Stimulated activated CD4-positive, alpha-beta T cell treated with anti-CD3 and anti-CD28 coated beads, Interleukin-15, amount 100 ng/mL, for 1 hour (primary cell): ENCODE measurements around the gene BCCIP.

Source experiments
- DNase-seq, 2 donors: peaks; one replicate each; pipeline ENCODE4 v3.0.0-alpha.2; 2020; ENCODE audit warnings: low read depth in 1 of 2, low spot score in 1 of 2

The BCCIP gene

GRCh38 chr10:125843603-125844329 lies 20.4 kb downstream of the BCCIP start:
- no peak for DNase-seq

DNA sequence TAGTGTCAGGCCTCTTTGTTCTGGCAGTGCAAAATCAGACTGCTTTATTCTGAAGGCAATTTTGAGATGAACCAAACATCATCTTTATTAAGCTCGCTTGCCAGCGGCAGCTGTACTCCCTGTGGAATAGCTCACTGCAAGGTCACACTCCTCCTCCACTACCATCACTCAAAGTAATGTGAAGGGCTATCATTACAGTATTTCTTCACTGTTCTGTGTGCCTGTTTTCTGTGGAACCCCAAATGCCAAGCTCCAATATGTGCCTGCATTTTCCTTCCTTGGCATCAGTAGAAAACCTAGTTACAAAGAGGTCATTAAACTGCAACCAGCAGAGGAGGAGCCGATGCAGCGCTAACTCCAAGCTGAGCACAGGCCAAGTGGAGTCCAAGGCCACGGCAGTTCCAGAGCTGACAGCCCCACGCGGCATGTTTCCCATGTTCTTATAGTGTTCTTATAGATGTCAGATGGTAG lies 21.4 kb downstream of the BCCIP start:
- DNase-seq: no peak

GRCh38 chr10:125845617-125846016 lies 22.3 kb downstream of the BCCIP start:
- no peak for DNase-seq

DNA sequence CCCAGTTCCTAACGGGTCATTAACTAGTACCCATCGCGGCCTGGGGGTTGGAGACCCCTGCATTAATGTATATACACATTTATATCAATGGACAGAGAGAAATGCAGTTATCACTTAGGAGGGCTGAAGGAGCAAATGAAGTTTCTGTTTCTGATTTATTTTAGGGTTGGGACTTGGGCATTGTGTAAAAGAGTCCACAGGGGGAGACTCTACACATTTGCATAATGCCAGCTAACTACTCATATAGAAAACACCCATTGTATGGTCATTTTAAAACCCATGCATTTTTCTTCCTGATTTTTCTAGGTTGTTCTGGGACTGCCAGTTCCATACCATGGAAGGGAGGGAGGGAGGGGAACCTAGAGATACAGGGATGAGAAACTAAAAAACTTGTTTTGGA lies 23.5 kb downstream of the BCCIP start:
- DNase-seq: no peak

- no peak for DNase-seq
Measured at GRCh38 chr10:125848371-125848770, 25.0 kb downstream of the BCCIP start.

DNA sequence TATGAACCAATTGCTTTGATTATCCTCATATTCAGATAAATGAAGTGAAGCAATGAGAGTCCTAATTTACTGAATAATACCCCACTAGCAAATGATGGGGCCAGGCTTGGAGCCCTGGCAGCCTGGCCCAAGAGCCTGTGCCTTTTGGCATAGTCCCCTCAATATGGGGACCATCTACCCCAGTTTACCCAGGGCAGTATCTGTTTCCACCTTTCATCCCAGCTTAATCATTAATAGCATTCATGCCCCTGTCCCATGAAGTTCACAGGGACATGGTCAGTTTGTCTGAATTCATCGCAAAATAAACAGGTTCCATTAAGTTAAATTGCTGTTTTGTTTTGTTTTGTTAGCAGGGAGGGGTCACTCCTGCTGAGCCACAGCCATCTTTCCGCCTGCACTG lies 25.5 kb downstream of the BCCIP start:
- no peak for DNase-seq

DNA sequence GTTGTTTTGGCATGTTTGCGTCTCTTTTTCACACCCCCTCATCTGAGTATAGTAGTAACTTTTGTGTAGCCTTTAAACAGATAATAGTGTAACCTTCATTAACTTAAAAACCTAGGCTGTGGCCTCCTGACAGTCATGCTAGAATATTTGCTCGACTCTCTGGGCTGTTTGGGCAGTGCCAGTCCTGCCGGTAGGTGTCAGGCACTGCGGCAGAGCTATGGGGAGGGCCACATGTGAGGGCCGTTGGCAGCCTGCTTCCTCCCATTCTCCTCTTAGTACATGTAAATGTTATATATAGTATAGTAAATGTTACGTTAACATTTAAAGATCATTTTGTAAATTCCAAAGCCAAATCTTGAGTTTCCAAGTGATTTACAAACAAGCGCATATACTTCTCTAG lies 26.1 kb downstream of the BCCIP start:
- DNase-seq: no peak

DNA sequence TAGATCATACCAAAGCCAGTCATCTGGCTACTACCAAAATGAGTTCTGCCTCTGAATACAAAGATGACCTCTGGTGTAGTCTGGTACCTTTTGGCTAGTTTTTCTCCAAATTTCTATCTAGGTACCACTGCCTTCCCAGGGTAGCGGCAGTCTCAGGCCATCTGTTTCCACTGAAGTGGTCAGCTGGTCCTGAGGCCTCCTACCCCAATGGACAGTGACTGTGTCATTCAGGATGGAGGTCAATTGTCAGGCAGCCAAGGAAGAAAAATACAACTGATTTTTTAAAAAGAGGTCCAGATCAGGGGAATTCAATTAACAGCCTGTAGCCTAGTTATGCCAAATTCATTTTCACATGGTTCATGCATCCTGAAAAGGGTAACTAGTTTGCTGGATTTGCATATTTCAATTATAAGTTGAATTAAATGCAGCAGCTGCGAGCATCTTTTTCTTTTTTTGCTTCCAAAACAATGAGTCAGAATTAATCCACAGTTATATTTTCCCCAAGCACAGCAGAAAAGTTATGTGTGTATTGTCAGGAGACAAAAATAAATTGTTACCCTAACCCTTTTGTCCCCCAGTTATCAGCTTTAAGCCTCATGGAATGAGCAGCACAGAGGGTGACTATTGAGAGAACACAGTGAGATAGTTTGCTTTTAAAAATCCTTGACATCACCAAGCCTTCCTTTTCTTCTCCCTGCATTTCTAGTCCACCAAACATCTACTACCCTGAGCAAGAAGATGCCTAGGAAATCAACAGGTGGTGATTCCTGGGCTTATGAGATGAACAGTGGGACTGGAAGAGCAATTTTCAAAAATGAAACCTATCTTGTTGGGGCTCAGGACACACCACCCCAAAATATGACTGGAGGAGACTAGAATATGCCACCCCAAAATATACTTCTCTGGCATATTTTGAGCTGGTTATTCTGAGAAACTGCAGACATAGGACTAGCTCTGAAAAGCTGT lies 27.7 kb downstream of the BCCIP start:
- no peak for DNase-seq

DNA sequence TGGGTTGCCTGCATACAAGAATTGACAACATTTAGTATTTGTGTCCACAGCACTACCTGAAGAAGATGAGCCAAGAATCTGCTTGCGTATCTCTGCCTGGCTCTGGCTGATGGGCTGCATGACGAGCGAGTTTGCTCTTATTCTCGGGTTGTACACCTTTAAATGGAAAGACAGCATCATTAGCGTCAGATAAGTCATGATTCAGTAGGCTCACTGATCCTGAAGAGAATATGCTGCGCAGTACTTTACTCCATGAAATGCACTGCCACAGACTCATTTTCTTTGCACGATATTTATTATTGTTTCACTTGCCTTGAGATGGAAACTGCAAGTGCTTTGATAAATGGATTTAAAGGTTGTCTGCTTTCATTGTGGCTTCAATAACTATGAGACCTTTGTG lies 29.1 kb downstream of the BCCIP start:
- no peak for DNase-seq

DNA sequence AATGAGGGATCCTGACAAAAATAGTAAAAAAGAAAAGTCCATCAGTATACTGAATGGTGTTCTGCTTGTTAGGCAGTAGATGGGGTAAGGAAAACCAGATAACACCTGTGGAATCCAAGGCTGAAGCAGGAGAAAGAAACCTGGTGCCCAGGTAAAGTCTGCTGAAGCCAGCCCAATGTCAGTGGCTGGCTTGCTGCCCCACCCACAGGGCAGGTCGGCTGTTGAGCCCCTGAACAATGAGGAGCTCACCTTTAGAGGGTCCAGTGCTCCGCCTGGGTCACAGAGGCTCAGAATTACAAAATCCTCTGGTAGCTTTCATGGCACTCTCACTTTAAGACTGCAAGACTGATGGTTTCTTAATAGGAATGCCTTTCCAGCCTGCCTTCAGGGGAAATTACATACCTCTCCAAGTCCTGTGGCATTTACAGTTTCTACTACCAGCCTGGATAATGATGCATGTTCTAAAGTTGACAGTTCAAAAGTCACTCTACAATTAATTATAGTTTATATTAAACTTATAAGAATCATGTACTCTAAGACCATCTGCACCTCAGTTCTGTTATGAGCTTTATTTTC lies 33.9 kb downstream of the BCCIP start:
- no peak for DNase-seq

DNA sequence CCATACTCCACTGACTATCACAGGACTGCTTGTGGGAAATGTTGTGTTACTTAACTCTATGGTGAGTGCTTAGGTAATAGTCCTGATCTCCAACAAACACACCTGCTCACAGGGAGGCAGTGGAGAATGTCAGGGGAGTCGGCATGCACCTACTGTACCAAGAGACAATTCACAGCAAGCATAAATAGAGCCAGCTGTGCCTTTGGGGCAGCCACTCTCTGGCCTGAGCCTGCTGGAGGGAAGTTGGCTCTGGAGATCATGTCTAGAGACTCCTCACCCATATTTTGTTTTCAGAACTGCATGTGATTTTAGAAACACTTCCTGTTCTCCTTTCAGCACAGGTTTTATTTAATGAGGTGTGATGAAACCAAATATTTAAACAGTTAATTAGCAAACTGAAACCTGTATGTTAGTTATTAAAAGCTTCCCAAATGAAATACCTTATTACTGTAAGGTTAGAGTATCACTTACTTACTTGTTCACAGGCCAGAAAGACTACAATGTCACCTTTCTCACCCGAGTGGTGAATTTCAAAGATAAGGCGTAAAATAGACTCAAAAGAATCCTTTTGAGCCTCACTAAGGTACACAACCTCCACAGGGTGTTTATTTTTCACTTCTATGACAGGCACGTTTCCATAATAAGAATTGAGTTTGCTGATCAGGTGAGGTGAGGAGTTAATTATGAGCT lies 35.9 kb downstream of the BCCIP start:
- no peak for DNase-seq

GRCh38 chr10:125865120-125865519 lies 41.8 kb downstream of the BCCIP start:
- no peak for DNase-seq

DNA sequence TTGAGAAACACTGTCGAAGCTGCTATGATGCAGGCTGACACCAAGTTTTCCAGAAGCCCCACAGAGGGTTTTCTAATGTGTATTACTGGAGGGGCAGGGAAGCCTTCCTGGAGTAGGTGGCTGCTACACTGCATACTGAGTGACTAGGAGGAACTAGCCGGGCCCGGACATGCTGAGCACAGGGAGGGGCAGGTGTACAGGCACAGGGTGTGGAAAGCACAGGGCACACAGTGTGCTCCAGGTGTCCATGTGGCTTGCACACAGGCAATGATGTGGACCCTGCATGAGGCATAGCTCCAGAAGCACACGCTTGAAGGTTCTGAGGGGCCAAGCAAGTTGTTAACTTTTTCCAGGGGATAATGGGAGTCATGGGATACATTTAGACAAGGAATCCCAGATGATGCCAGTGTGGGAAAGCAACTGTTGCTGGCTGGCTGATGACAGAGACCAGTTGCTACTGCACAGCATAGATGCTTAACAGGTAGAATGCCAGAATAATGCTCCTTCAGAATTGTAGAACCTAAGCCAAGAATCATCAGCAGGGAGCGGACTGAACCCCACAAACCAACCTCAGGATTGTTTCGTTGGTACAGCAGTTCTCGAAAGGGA lies 43.2 kb downstream of the BCCIP start:
- no peak for DNase-seq

DNA sequence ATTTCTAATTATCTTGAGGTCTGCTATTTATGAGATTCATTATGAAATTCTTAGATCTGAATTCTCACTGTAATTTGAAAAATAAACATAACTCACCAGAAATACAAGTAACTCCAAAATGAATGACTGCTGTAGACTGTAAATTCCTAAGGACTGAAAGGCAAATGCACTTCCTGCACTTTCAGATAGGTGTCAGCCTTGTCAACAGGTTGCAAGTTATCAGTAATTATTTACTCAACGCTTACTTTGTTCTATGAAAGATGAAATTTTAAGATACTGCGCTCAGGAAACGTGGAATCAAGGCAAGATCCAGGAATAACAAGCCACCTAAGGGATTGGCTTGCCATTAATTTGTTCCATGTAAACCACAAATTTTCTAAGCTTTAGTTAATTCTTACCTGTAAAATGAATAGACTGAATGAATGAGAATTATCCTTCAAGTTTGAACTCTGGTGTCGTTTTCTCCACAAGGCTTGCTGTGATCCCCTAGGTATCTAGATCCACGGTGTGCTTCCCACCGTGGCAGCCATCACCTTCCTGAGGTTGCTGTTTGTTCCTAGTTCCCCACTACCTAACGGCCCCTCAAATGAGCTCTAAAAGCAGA lies 45.1 kb downstream of the BCCIP start:
- DNase-seq: no peak

DNA sequence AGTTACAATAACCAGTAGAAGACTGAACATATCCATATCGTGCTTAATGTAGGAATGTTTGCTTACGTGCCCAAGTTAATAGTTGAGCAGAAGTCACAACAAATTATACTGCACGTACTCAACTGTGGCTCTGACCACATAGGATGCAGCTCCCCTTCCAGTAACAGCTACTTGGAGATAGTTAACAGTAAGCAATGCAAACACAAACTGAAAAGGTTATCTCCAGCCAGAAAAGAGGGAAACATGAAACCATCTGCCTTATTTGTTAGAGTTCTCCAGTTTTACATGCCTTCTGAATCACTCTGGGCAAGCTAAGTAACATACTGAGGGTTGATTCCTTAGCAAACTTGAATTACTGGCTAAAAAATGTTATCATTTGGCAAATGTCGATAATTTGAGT lies 48.0 kb downstream of the BCCIP start:
- no peak for DNase-seq

GRCh38 chr10:125878957-125879835 lies 55.9 kb downstream of the BCCIP start:
- DNase-seq: no peak

- no peak for DNase-seq
Measured at GRCh38 chr10:125880719-125881118, 57.4 kb downstream of the BCCIP start.

DNA sequence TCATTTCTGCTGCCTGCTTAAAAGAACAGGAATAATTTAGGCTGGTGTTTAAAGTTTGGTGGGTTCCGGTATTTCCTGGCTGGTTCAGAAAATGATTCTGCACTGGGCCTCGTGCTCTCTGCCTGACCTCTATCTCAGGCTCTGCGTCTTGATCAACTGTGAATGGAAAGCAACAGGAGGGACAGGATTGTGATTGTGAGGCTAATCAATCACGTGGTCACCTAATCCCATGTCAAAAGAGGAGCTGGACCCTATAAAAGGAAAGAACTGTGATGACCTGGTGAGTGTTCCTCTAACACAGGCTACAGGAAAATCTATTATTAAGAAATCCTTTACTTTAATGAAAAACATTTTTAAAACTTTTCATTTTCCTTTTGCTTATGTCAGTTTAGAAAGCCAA lies 57.8 kb downstream of the BCCIP start, which contains the start of gene DHX32:
Gene DHX32, minus strand, starts transcription at position 101 of the 400 bp plus-strand sequence. CDS start 468 bp downstream, outside the sequence.
- DNase-seq: no peak

DNA sequence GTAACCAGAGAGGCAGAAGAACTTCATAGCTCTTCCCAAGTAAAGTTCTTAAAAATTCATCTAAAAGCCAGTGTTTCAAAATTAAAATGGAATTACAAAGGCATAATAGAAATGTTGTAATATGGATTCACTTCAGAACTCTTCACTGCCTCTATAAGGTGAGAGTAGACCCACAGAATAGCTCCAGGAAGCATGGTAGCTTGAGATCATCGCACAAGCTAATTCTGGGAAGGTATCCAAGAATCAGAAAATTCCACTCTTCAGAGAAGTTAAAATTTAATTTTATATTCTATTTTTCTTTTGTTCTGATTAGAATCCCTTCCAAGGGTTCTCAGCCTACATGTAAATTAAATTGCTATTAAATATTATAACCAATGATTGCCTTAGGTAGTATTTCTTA lies 59.2 kb downstream of the BCCIP start:
- DNase-seq: no peak
